Inflammatory macrophage treated with lipopolysaccharide for 4 hours (primary cell): ENCODE results near the gene ITPK1.
"Not testable (repeated sequence)": the region's sequence is repeated elsewhere in the genome, so short reads cannot be mapped to it uniquely, and the experiment has no call there.

Source experiments
- DNase-seq: peaks from one replicate; pipeline ENCODE4 v3.0.0-alpha.2; 2020

Gene ITPK1

GRCh38 chr14:93115821-93116675 lies at the start of gene ITPK1:
Gene ITPK1, minus strand, starts transcription at chr14:93115925. Its CDS starts 762 bp downstream, at chr14:93115163.
- DNase-seq: peak; percentile 72

GRCh38 chr14:93163564-93163963 lies 47.8 kb upstream of the ITPK1 start:
- DNase-seq: no peak

- no peak for DNase-seq
Observed at GRCh38 chr14:93161411-93161940, 45.8 kb upstream of the ITPK1 start.

GRCh38 chr14:93160353-93160801 lies 44.7 kb upstream of the ITPK1 start:
- DNase-seq: peak; percentile 32

GRCh38 chr14:93159625-93160352 lies 44.1 kb upstream of the ITPK1 start:
- DNase-seq: not testable (repeated sequence)

- not testable (repeated sequence) for DNase-seq
Observed at GRCh38 chr14:93158349-93158748, 42.6 kb upstream of the ITPK1 start.

- DNase-seq: no peak
Observed at GRCh38 chr14:93156693-93157369, 41.1 kb upstream of the ITPK1 start.

GRCh38 chr14:93155667-93156066 lies 39.9 kb upstream of the ITPK1 start:
- no peak for DNase-seq

- DNase-seq: peak; percentile 54
Observed at GRCh38 chr14:93153121-93153520, 37.4 kb upstream of the ITPK1 start.

- DNase-seq: peak; percentile 81
Observed at GRCh38 chr14:93150227-93151208, 34.8 kb upstream of the ITPK1 start.

GRCh38 chr14:93148979-93149378 lies 33.3 kb upstream of the ITPK1 start:
- no peak for DNase-seq

- DNase-seq: no peak
Observed at GRCh38 chr14:93146119-93146518, 30.4 kb upstream of the ITPK1 start.

GRCh38 chr14:93142854-93143652 lies 27.3 kb upstream of the ITPK1 start:
- DNase-seq: no peak

- DNase-seq: no peak
Observed at GRCh38 chr14:93137864-93138263, 22.1 kb upstream of the ITPK1 start.

GRCh38 chr14:93136508-93136907 lies 20.8 kb upstream of the ITPK1 start:
- peak; percentile 39 for DNase-seq

- no peak for DNase-seq
Observed at GRCh38 chr14:93136009-93136408, 20.3 kb upstream of the ITPK1 start.

- no peak for DNase-seq
Observed at GRCh38 chr14:93135399-93135798, 19.7 kb upstream of the ITPK1 start.

GRCh38 chr14:93133464-93133863 lies 17.7 kb upstream of the ITPK1 start:
- DNase-seq: peak; percentile 90

- peak; percentile 64 for DNase-seq
Observed at GRCh38 chr14:93132472-93133065, 16.8 kb upstream of the ITPK1 start.

GRCh38 chr14:93131257-93131820 lies 15.6 kb upstream of the ITPK1 start:
- DNase-seq: not testable (repeated sequence)
